PC-3 (cell line): Measurements from ENCODE around the gene ANTKMT. TPM values are rescaled to one million over a fixed set of nuclear protein-coding genes. Genes with fewer than 3 reads are reported as not detected.
"Not testable (repeated sequence)": the region's sequence is repeated elsewhere in the genome, so short reads cannot be mapped to it uniquely, and the experiment has no call there.

Source experiments
- ATAC-seq: fragments of 200-7000 bp; cut with Tn5 transposase; 2 replicates; pipeline ENCODE4 v1.9.1; 2020; ENCODE audit warnings: mild to moderate bottlenecking, moderate library complexity
- BruUV-seq: library from RNA; stranded (reverse); fragments of 400-500 nt; replicated peaks from 2 replicates; lab custom pipeline; 2021; lab: Mats Ljungman, UMichigan
- CTCF ChIA-PET: fragments of 300-600 bp; sonication (Branson Sonifier 250); formaldehyde crosslinking; loops from one replicate; lab custom pipeline; 2022; ENCODE audit warnings: antibody characterized with exemption; lab: Charles Lee
- POLR2A ChIA-PET: fragments of 300-600 bp; sonication (Branson Sonifier 250); formaldehyde crosslinking; loops from one replicate; lab custom pipeline; 2022; ENCODE audit warnings: antibody characterized with exemption; ENCODE audit not compliant: unreplicated experiment; lab: Charles Lee
- DNase-seq: peaks from one replicate; pipeline ENCODE4 v3.0.0-alpha.2; 2015
- H2AFZ ChIP-seq: fragments of 300-600 bp; sonication (generic); 2 replicates; pipeline ENCODE4 v1.6.0; 2016; ENCODE audit warnings: antibody characterized with exemption, low read length
- H3F3A ChIP-seq: fragments of 300-600 bp; sonication (generic); one replicate; pipeline ENCODE4 v1.6.0; 2017; ENCODE audit warnings: antibody characterized with exemption, low read length, control low read depth, mild to moderate bottlenecking; ENCODE audit not compliant: unreplicated experiment
- H3K27ac ChIP-seq: fragments of 300-600 bp; sonication (generic); 2 replicates; pipeline ENCODE4 v1.5.1; 2016; ENCODE audit warnings: mild to moderate bottlenecking, low read length
- H3K27me3 ChIP-seq: fragments of 300-600 bp; sonication (generic); 2 replicates; pipeline ENCODE4 v1.6.1; 2016; ENCODE audit warnings: low read length, mixed read lengths
- H3K36me3 ChIP-seq: fragments of 300-600 bp; sonication (generic); 2 replicates; pipeline ENCODE4 v1.6.1; 2016; ENCODE audit warnings: low read depth, mixed run types, low read length, mixed read lengths
- H3K4me1 ChIP-seq: fragments of 300-600 bp; sonication (generic); 2 replicates; pipeline ENCODE4 v1.5.1; 2016; ENCODE audit warnings: low read length; ENCODE audit not compliant: insufficient read depth
- H3K4me2 ChIP-seq: fragments of 300-600 bp; sonication (generic); 2 replicates; pipeline ENCODE4 v1.6.0; 2016; ENCODE audit warnings: low read length
- H3K4me3 ChIP-seq: fragments of 300-600 bp; sonication (generic); 2 replicates; pipeline ENCODE4 v1.5.1; 2016; ENCODE audit warnings: mild to moderate bottlenecking, low read length, mixed read lengths
- H3K79me2 ChIP-seq: fragments of 300-600 bp; sonication (generic); 2 replicates; pipeline ENCODE4 v1.6.1; 2017; ENCODE audit warnings: low read length, mixed read lengths
- H3K9ac ChIP-seq: fragments of 300-600 bp; sonication (generic); 2 replicates; pipeline ENCODE4 v1.6.0; 2016; ENCODE audit warnings: mild to moderate bottlenecking, low read length
- H3K9me2 ChIP-seq: fragments of 300-600 bp; sonication (generic); replicated peaks from 2 replicates; pipeline ENCODE4 v1.6.1; 2016; ENCODE audit warnings: mixed run types, low read length, mixed read lengths
- H3K9me3 ChIP-seq: fragments of 300-600 bp; sonication (generic); 2 replicates; pipeline ENCODE4 v1.6.1; 2016; ENCODE audit warnings: low read length, mixed read lengths
- H4K20me1 ChIP-seq: fragments of 300-600 bp; sonication (generic); 2 replicates; pipeline ENCODE4 v1.6.1; 2016; ENCODE audit warnings: low read length, mixed read lengths
- EZH2 ChIP-seq: fragments of 300-600 bp; sonication (generic); IDR thresholded peaks from one replicate; pipeline ENCODE4 v1.6.1; 2017; ENCODE audit warnings: antibody characterized with exemption, mild to moderate bottlenecking, low read length; ENCODE audit not compliant: unreplicated experiment
- EZH2phosphoT487 ChIP-seq: fragments of 300-600 bp; sonication (generic); IDR thresholded peaks from 2 replicates; pipeline ENCODE4 v1.6.1; 2018; ENCODE audit warnings: mild to moderate bottlenecking, antibody characterized with exemption, low read length, borderline replicate concordance
- intact Hi-C: fragments of 100-400 bp; cut with micrococcal nuclease; formaldehyde crosslinking; loops from 2 replicates; pipeline ENCODE4 v1.9.0; 2023
- total RNA-seq: library from RNA; depleted of rRNA; stranded (reverse); fragments of >200 nt; gene quantifications from 2 replicates; pipeline ENCODE4 v1.2.3, GENCODE V29; 2014
- TF ChIP-seq, protein P1 (sequence below): fragments of 300-600 bp; sonication (generic); conservative IDR thresholded peaks from 2 replicates; pipeline ENCODE4 v1.5.1; 2017; ENCODE audit warnings: antibody characterized with exemption, low read depth, mild to moderate bottlenecking, low read length

The ANTKMT gene
- total RNA-seq, 1 experiment from 2014 or later, result 77.3 TPM

DNA sequence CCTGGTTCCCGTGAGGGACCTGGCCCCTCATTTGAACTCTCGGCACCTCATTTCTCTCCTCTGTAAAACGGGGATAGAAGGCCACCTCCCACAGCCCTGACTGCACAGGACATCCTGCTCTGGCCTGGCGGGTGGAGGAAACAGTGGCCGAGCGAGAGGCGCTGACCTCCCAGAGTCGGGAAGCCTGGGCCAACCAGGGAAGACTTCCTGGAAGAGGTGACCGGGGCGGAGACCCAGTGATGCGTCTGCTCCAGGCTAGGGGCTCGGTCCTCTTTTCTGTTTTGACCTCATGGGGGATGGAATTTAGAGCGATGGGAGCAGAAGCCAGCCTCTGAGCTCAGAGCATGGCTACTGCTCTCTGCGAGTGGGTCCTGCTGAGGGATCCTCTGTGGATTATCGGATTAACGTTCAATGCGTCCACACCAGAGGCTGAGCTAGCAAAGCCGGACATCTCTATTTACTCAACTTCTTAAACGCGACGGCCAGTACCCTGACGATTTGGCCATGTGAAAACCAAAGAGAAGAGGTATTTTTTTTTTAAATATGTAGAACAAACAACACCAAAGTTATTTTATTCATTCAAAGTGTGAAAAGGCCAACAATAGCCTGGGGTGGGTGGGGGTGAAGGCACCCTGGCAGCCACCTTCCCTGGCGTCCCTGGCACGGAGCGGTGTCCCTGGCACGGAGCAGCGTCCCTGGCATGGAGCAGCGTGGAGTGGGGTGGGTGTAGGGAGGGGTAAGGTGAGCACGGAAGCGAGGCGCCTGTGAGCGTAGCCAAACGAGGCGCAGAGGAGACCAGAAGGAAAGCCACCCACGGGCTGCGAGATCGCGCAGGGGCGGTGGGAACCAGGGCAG lies 30.4 kb downstream of the ANTKMT start:
- BruUV-seq, result no TSS peak
- ChIA-PET CTCF (no interaction called here), POLR2A (no interaction called here)
- Histone ChIP-seq H3K9me2 (no peaks in the 10 kb centered on the region), H3K4me3 (no peak overlapping the region), H3K27me3 (no peaks in the 10 kb centered on the region), H3K27ac (no peak overlapping the region), H3K4me1 (no peaks in the 10 kb centered on the region), H2AFZ (0 out of 2 replicates have a peak overlapping the region, but pooled peaks have one; percentile 9), H3K4me2 (peak overlapping the region; percentile 41), H3F3A (no peaks in the 10 kb centered on the region), H3K9ac (no peak overlapping the region), H3K79me2 (no peaks in the 10 kb centered on the region), H3K9me3 (no peaks in the 10 kb centered on the region), H4K20me1 (no peaks in the 10 kb centered on the region), H3K36me3 (no peaks in the 10 kb centered on the region)
- TF ChIP-seq EZH2 (no peak), EZH2phosphoT487 (no peak)
- TF ChIP-seq, protein P1, sequence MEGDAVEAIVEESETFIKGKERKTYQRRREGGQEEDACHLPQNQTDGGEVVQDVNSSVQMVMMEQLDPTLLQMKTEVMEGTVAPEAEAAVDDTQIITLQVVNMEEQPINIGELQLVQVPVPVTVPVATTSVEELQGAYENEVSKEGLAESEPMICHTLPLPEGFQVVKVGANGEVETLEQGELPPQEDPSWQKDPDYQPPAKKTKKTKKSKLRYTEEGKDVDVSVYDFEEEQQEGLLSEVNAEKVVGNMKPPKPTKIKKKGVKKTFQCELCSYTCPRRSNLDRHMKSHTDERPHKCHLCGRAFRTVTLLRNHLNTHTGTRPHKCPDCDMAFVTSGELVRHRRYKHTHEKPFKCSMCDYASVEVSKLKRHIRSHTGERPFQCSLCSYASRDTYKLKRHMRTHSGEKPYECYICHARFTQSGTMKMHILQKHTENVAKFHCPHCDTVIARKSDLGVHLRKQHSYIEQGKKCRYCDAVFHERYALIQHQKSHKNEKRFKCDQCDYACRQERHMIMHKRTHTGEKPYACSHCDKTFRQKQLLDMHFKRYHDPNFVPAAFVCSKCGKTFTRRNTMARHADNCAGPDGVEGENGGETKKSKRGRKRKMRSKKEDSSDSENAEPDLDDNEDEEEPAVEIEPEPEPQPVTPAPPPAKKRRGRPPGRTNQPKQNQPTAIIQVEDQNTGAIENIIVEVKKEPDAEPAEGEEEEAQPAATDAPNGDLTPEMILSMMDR, result no peak
- ATAC-seq (peak; percentile 42; the same call in 1 of the 2 replicates), DNase-seq (no peak)
- intact Hi-C loops, result no loop called here

DNA sequence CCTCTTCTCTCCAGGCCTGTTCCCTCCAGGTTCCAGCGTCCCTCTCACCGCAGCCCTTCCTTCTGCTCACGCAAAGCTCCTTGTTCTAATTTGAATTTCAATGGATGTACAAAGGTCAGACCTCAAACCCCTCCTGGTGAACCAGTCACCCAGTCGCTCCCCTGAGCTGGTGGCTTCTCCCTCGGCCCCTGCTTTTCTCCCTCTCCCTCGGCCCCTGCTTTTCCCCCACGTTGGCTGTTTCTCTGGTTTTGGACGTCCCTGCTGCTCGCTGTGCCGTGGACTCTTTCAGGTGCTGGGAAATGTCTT lies 31.0 kb downstream of the ANTKMT start:
- H3K4me3 ChIP-seq, result no peak overlapping the region
- POLR2A ChIA-PET, result no interaction called here
- no peaks in the 10 kb centered on the region for H3F3A ChIP-seq
- peak overlapping the region; percentile 41 for H3K4me2 ChIP-seq
- BruUV-seq, result no TSS peak
- no peak overlapping the region for H3K27ac ChIP-seq
- CTCF ChIA-PET, result no interaction called here
- H3K4me1 ChIP-seq, result no peaks in the 10 kb centered on the region
- ATAC-seq, result no peak
- H4K20me1 ChIP-seq, result no peaks in the 10 kb centered on the region
- H3K36me3 ChIP-seq, result no peaks in the 10 kb centered on the region
- 0 out of 2 replicates have a peak overlapping the region, but pooled peaks have one; percentile 9 for H2AFZ ChIP-seq
- intact Hi-C loops, result no loop called here
- no peak for TF ChIP-seq EZH2phosphoT487
- TF ChIP-seq, protein P1, result no peak
- no peak for TF ChIP-seq EZH2
- H3K9me2 ChIP-seq, result no peaks in the 10 kb centered on the region
- H3K79me2 ChIP-seq, result no peaks in the 10 kb centered on the region
- DNase-seq, result no peak
- H3K9me3 ChIP-seq, result no peaks in the 10 kb centered on the region
- no peak overlapping the region for H3K9ac ChIP-seq
- no peaks in the 10 kb centered on the region for H3K27me3 ChIP-seq

DNA sequence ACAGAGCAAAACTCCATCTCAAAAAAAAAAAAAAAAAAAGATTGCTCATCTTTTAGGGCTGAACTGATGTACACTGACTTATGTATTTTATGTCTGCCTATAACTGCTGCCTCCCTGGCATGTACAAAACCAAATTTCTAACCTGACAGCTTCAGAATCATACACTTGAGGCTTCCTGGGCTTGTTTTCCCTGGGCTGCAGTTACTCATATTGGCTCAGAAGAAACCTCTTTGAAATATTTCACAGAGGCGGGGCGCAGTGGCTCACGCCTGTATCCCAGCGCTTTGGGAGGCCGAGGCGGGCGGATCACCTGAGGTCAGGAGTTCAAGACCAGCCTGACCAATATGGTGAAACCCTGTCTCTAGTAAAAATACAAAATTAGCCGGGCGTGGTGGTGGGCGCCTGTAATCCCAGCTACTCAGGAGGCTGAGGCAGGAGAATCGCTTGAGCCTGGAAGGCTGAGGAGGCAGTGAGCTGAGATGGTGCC lies 33.2 kb downstream of the ANTKMT start:
- H3K27me3 ChIP-seq, ATAC-seq, CTCF ChIA-PET, H3K27ac ChIP-seq, H3K4me1 ChIP-seq, POLR2A ChIA-PET, H3K9ac ChIP-seq, H3K9me2 ChIP-seq, H3K79me2 ChIP-seq, DNase-seq, H3K9me3 ChIP-seq, H3K36me3 ChIP-seq, H3K4me3 ChIP-seq, H3K4me2 ChIP-seq, H4K20me1 ChIP-seq, H3F3A ChIP-seq, H2AFZ ChIP-seq, BruUV-seq, intact Hi-C loops: not testable (repeated sequence)
